A204.1 (cell line): ENCODE measurements around the gene BSPH1.
"Not testable (repeated sequence)": the region's sequence is repeated elsewhere in the genome, so short reads cannot be mapped to it uniquely, and the experiment has no call there.

Experiments used
- FAIRE-seq: peaks from 2 replicates; lab custom pipeline; 2012; peaks lifted over from hg19 to GRCh38; lab: Jason Lieb, UNC

BSPH1 gene, protein sequence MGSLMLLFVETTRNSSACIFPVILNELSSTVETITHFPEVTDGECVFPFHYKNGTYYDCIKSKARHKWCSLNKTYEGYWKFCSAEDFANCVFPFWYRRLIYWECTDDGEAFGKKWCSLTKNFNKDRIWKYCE

DNA sequence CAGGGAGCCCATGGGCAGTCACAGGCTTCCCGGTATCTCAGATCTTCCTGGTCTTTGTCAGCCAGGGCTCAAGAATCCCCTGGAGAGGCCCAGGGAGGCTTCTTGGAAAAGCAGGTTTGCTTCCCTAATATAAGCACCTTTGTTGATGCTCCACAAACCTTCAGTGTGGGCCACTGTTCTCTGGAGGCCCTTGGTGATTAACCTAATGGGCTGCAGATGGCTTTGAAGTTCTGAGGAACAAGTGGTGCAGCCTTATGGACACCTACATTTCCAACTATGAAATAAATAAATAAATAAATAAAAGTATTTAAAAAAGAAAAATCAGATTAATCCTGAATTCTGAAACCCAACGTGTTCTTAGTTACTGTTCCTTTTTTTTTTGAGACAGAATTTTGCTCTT lies at the start of gene BSPH1:
BSPH1 (minus strand) TSS at position 101 of the 400 bp plus-strand sequence; CDS start at position 12, 89 bp downstream.
- no peak for FAIRE-seq

- FAIRE-seq = no peak
These were observed 44.8 kb upstream of the BSPH1 start for GRCh38 chr19:48036765-48037164.

- FAIRE-seq = no peak
These were observed 41.6 kb upstream of the BSPH1 start for GRCh38 chr19:48033604-48034003.

GRCh38 chr19:48030073-48030472 lies 38.1 kb upstream of the BSPH1 start:
- no peak for FAIRE-seq

- FAIRE-seq = no peak
These were observed 37.5 kb upstream of the BSPH1 start for GRCh38 chr19:48029431-48029830.

DNA sequence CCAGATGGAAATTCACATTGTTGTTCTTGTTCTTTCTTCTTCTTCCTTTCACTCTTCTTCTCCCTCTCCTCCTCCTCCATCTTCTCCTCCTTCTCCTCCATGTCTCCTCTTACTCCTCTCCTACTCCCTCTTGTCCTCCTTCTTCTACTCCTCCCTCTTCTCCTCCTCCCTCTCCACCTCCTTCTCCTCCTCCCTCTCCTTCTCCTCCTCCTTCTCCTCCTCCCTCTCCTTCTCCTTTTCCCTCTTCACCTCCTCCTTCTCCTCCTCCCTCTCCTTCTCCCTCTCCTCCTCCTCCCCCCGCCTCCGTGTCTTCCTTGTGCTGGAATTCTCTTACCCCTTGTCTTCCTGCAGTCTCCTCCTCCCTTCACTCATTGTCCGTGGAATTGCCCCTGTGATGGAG lies 33.5 kb upstream of the BSPH1 start:
- FAIRE-seq = no peak

GRCh38 chr19:48023518-48023917 lies 31.5 kb upstream of the BSPH1 start:
- no peak for FAIRE-seq

DNA sequence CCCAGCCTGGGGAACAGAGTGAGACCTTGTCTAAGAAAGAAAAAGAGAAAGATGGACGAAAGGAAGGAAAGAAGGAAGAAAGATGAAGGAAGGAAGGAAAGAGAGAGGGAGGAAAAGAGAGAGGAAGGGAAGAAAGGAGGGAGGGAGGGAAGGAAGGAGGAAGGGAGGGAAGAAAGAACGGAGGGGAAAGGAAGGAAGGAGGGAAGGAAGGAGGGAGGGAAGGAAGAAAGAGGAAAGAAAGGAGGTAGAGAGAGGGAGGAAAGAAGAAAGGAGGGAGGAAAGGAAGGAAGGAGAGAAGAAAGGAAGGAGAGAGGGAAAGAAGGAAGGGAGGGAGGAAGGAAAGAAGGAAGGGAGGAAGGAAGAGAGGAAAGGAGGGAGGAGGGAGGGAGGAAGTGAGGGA lies 31.0 kb upstream of the BSPH1 start:
- no peak for FAIRE-seq

DNA sequence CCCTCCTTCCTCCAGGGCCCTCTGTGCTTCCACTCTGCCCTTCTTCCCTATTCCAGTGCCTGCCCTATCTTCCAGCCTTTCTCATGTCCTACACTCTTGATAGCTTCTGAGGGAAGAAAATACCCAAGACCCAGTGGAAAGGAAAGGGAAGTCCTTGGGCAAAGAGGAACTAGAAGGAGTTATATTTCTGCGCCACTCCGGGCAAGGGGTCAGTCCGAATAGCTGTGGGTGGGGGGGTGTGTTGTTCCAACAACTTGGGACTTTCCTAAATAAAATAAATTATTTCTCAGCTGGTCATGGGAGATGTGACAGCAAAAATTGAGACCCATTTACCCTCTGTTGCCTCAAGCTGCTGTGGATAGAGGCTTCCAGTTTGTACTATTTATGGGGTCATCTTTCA lies 28.7 kb upstream of the BSPH1 start:
- FAIRE-seq = no peak

- no peak for FAIRE-seq
These were observed 19.2 kb upstream of the BSPH1 start for GRCh38 chr19:48010932-48011758.

GRCh38 chr19:48006762-48007161 lies 14.8 kb upstream of the BSPH1 start:
- FAIRE-seq = no peak

DNA sequence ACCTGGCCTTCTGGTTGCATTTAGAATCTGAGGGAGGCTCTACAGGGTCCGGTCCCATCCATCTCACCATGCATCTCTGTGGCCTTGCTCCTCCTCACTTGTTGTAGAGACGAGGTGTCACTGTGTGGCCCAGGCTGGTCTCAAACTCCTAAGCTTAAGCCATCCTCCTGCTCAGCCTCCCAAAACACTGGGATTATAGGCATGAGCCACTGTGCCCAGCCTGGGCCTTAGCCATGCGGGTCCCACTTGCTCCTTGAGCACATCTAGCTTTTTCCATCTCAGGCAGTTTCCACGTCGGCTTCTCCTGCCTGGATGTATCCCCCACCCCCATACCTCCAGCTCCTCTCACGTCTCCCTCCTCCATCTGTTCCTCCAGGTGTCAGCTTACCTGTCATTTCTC lies 12.3 kb upstream of the BSPH1 start:
- no peak for FAIRE-seq

DNA sequence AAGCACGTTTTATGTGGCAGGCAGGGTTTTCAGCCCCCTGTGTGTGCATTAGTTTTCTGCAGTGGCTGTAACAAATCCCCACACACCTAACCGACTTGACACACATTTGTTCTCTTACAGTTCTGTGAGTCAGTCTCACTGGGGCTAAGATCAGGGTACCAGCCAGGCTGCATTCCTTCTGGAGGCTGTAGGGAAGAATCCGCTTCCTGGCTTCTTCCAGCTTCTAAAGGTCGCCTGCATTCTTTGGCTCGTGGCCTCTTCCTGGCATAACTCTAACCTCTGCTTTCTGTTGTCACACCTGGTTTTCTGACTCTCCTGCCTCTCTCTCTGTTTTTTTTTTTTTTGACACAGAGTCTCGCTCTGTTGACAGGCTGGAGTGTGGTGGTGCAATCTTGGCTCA lies 8.9 kb upstream of the BSPH1 start:
- no peak for FAIRE-seq

DNA sequence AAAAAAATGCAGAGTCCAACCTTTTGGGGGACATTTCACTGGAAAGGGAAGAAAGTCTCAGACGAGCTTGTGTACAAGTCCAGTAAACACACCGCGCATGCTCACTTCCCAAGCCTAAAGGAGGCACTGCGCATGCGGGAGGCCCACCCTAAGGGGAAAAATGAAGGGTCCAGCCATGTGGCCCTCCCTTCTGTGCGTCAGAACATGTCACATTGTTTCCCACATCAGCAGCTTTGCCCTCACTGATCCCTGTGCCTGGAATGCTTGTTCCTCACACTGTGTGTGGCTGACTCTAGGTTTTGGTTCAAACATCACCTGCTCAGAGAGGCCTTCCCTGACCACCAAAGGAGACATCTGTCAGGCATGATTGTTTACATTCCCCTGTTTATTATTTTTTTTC lies 6.8 kb upstream of the BSPH1 start:
- no peak for FAIRE-seq

DNA sequence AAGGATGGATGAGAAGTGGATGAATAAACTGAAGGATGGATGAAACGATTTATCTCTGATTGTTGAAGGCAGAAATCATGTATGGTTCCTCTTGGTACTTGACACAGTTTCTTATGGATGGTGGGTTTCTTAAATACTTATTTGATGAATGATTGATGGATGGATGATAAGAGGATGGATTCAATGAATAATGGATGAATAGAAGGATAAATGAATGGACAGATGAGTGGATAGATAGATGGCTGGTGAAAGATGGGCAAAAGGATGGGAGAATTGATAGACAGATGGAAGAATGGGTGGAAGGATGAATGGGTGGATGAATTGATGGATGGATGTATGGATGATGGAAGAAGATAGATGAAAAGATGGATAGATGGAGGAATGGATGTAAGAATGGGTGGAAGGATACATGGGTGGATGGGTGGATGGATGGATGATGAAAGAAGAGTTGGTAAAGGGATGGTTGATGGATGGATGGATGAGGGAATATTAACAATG lies 4.3 kb upstream of the BSPH1 start:
- FAIRE-seq = no peak

DNA sequence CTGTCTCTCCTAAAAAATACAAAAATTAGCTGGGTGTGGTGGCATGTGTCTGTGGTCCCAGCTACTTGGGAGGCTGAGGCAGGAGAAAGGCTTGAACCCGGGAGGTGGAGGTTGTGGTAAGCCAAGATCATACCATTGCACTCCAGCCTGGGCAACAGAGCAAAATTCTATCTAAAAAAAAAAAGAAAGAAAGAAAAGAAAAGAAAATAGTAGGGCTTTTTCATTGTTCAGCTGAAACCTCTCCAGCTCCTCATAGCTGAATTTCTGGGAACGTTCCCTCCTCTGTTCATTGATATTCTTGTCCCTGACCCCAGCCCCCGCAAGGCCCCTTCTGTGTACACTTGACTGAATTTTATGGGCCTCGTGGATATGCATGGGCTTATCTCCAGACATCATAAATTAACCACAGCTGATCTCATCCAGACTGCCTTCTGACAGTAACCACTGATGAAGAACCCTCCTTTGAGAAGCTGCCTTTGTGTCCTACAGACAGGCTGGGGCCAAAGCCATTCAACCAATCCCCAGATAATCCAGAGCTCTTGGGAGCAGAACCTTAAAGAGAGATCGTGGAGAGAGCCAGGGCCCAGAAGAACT lies 2.3 kb upstream of the BSPH1 start, which contains the start of gene ELSPBP1:
ELSPBP1 (plus strand) TSS at position 424 of the 594 bp plus-strand sequence. CDS start 14,036 bp downstream, outside the sequence.
- no peak for FAIRE-seq

DNA sequence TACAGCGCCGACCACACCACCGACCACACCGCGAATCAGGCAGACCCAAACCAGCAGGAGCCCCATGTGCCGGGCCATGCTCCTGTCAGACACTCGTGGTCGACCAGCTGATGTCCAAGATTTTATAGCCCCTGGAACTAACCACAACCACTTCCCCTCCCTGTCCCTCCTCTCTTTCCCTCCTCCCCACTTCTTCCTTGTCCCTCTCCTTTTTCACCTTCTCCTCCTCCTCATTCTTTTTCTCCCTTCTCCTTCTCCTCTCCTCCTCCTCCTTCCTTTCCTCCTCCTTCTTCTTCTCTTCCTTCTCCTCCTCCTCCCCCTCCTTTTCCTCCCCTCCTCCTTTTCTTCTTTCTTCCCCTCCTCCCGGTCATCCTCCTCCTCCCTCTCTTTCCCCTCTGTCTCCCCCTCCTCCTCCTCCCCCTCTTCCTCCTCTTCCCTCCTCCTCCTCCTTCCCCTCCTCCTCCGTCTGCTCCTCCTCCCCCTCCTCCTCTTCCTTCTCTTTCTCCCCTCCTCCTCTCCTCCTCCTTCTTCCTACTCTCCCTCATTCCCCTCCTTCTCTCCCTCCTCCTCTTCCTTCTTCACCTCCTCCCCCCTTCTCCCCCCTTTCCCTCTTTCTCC lies 670 bp downstream of the BSPH1 start:
- no peak for FAIRE-seq

DNA sequence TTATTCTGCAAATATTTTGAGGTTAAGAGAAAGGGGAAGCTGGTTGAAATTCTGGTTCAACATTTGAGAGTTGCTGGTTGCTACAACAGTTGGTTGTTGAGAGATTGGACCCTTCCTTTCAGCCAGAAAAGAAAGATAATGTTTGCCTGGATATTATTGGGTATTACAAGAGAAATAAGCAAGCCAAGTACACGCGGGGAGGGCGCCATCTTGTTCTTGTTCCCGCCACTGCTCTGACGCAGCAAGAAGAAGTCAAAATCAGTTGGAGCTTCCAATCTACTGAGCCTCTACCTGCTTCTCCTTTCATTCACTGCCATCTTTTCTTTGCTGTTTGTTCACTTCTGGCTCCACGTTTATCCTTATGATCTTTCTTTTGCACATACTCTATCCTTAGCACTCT lies 18.4 kb downstream of the BSPH1 start:
- FAIRE-seq = no peak

- FAIRE-seq = not testable (repeated sequence)
These were observed 36.0 kb downstream of the BSPH1 start for GRCh38 chr19:47955936-47956335.

- FAIRE-seq = not testable (repeated sequence)
These were observed 39.8 kb downstream of the BSPH1 start for GRCh38 chr19:47952132-47952531.

DNA sequence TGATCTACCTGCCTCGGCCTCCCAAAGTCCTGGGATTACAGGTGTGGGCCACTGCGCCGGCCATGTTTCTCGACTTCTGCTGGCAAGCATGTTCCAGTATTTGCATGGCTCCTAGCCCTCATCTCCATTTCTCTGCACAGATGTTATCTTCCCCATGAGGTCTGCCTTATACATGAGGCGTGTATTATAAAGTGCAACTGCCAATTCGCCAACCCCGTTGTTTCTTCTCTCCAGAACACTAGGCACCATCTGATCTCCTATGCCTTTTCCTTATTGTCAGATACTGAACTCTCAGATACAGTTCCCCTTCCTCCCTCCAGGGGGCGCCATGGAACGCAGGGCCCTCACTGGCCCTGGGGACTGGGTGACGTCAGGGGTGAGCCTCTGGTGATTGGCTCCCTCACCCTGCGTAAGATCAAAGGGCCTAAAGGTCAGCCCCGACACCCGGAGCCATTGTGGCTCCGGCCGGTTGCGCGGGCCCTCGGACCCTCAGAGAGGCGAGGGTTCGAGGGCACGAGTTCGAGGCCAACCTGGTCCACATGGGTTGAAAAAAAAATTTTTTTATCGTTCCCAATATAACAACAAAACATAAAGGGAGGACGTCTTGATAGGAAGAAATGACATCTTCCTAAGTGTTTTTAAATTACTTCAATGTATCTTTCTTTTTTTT lies 42.0 kb downstream of the BSPH1 start:
- not testable (repeated sequence) for FAIRE-seq

GRCh38 chr19:47928581-47928980 lies 63.4 kb downstream of the BSPH1 start:
- FAIRE-seq = not testable (repeated sequence)
